Liver (tissue), 9 donors: ENCODE data around the gene CHD3. TPM values are rescaled to one million over a fixed set of nuclear protein-coding genes. Genes with fewer than 3 reads are reported as not detected.

ENCODE experiments used
- DNase-seq: peaks from one replicate; pipeline ENCODE4 v3.0.0-alpha.2; 2017; ENCODE audit warnings: low spot score
- H3K27ac ChIP-seq, 2 donors: one replicate each; pipeline ENCODE4 v1.7.0; 2013; ENCODE audit warnings: inconsistent platforms in 2 of 2, low read length in 2 of 2, control low read depth in 1 of 2, low read depth in 1 of 2, mild to moderate bottlenecking in 1 of 2
- H3K27me3 ChIP-seq, 4 donors: one replicate each; pipeline versions ENCODE4 v1.6.1 to v1.7.0; 2013; ENCODE audit warnings: low read length in 3 of 4, inconsistent platforms in 1 of 4, mild to moderate bottlenecking in 1 of 4, moderate library complexity in 1 of 4; ENCODE audit not compliant: control insufficient read depth in 4 of 4, insufficient read depth in 4 of 4
- H3K36me3 ChIP-seq, 4 donors: one replicate each; pipeline versions ENCODE4 v1.6.1 to v1.7.0; 2013; ENCODE audit warnings: low read length in 3 of 4, mild to moderate bottlenecking in 3 of 4, low read depth in 1 of 4, moderate library complexity in 1 of 4; ENCODE audit not compliant: control insufficient read depth in 4 of 4, insufficient read depth in 3 of 4
- H3K4me1 ChIP-seq, 4 donors: one replicate each; pipeline versions ENCODE4 v1.6.1 to v1.7.0; 2013; ENCODE audit warnings: low read length in 3 of 4, mild to moderate bottlenecking in 3 of 4, moderate library complexity in 1 of 4; ENCODE audit not compliant: control insufficient read depth in 4 of 4, insufficient read depth in 4 of 4
- H3K4me3 ChIP-seq, 3 donors: one replicate each; pipeline versions ENCODE4 v1.6.1 to v1.7.0; 2013; ENCODE audit warnings: low read length in 3 of 3, control low read depth in 1 of 3, low read depth in 1 of 3, mild to moderate bottlenecking in 1 of 3
- H3K9ac ChIP-seq, 2 donors: one replicate each; pipeline ENCODE4 v1.7.0; 2013; ENCODE audit warnings: low read length in 2 of 2, mild to moderate bottlenecking in 2 of 2, moderate library complexity in 2 of 2, control low read depth in 1 of 2, low read depth in 1 of 2
- H3K9me3 ChIP-seq, 4 donors: one replicate each; pipeline versions ENCODE4 v1.6.1 to v1.7.0; 2013; ENCODE audit warnings: low read length in 3 of 4; ENCODE audit not compliant: control insufficient read depth in 4 of 4
- EGR1 ChIP-seq, 2 donors: IDR thresholded peaks; 2 replicates each; pipeline ENCODE4 v1.6.1; 2016 to 2018; ENCODE audit warnings: antibody characterized with exemption in 2 of 2, low read depth in 2 of 2
- FOXA1 ChIP-seq: IDR thresholded peaks from 2 replicates; pipeline ENCODE4 v1.6.1; 2016; ENCODE audit warnings: antibody characterized with exemption
- FOXA2 ChIP-seq: IDR thresholded peaks from 2 replicates; pipeline ENCODE4 v1.6.1; 2016; ENCODE audit warnings: antibody characterized with exemption
- GABPA ChIP-seq, 2 donors: IDR thresholded peaks in 1 of 2; conservative IDR thresholded peaks in 1 of 2; 2 replicates each; pipeline ENCODE4 v1.6.1; 2016; ENCODE audit warnings: antibody characterized with exemption in 2 of 2, mild to moderate bottlenecking in 1 of 2, moderate library complexity in 1 of 2
- HNF4A ChIP-seq, 2 donors: conservative IDR thresholded peaks; 2 replicates each; pipeline ENCODE4 v1.6.1; 2016; ENCODE audit warnings: antibody characterized with exemption in 2 of 2, mild to moderate bottlenecking in 2 of 2
- HNF4G ChIP-seq: IDR thresholded peaks from 2 replicates; pipeline ENCODE4 v1.6.1; 2016; ENCODE audit warnings: antibody characterized with exemption
- JUND ChIP-seq, 2 donors: IDR thresholded peaks; 2 replicates each; pipeline ENCODE4 v1.6.1; 2016; ENCODE audit warnings: antibody characterized with exemption in 2 of 2
- MAX ChIP-seq: IDR thresholded peaks from 2 replicates; pipeline ENCODE4 v1.6.1; 2016; ENCODE audit warnings: antibody characterized with exemption
- NR2F2 ChIP-seq: IDR thresholded peaks from 2 replicates; pipeline ENCODE4 v1.6.1; 2016; ENCODE audit warnings: antibody characterized with exemption
- RAD21 ChIP-seq, 2 donors: IDR thresholded peaks; 2 replicates each; pipeline ENCODE4 v1.6.1; 2016; ENCODE audit warnings: antibody characterized with exemption in 2 of 2, mild to moderate bottlenecking in 2 of 2
- RXRA ChIP-seq, 2 donors: IDR thresholded peaks; 2 replicates each; pipeline ENCODE4 v1.6.1; 2017 to 2018; ENCODE audit warnings: antibody characterized with exemption in 2 of 2, mild to moderate bottlenecking in 1 of 2
- SP1 ChIP-seq: IDR thresholded peaks from 2 replicates; pipeline ENCODE4 v1.6.1; 2018; ENCODE audit warnings: antibody characterized with exemption, mild to moderate bottlenecking
- TAF1 ChIP-seq: conservative IDR thresholded peaks from 2 replicates; pipeline ENCODE4 v1.6.1; 2016; ENCODE audit warnings: antibody characterized with exemption, mild to moderate bottlenecking
- YY1 ChIP-seq: IDR thresholded peaks from 2 replicates; pipeline ENCODE4 v1.6.1; 2016; ENCODE audit warnings: antibody characterized with exemption, mild to moderate bottlenecking
- WGBS: extraction: QIAGEN DNeasy Blood & Tissue Kit; methylation state at CpG from one replicate; pipeline ENCODE4 v1.1.7; 2013; 5-methylcytosine and 5-hydroxymethylcytosine counted together
- polyA plus RNA-seq, 2 donors: library from polyadenylated mRNA; stranded (reverse) in 1 of 2; unstranded in 1 of 2; fragments of 200-250 nt in 1 of 2; fragments of >200 nt in 1 of 2; fragmentation: Nextera tagmentation in 1 of 2; extraction: Ambion mirVana in 1 of 2; gene quantifications; one replicate each; pipeline versions ENCODE4 v1.2.1 to v1.2.3, GENCODE V29; 2013 to 2015
- total RNA-seq, 2 donors: library from RNA; depleted of rRNA; stranded (reverse); fragments of >200 nt; gene quantifications; one replicate each; pipeline ENCODE4 v1.2.3, GENCODE V29; 2014
- TF ChIP-seq, protein P1 (sequence below): fragments of 150-350 bp; IDR thresholded peaks from 2 replicates; pipeline ENCODE4 v1.5.1; 2017; ENCODE audit warnings: improper control_type of control experiment, low read depth, low read length; ENCODE audit not compliant: missing input control
- TF ChIP-seq, protein P2 (sequence below): IDR thresholded peaks from 2 replicates; pipeline ENCODE4 v1.6.1; 2016; ENCODE audit warnings: antibody characterized with exemption
- TF ChIP-seq, protein P3 (sequence below): IDR thresholded peaks from 2 replicates; pipeline ENCODE4 v1.6.1; 2016; ENCODE audit warnings: antibody characterized with exemption
- donor health status: healthy.
- donor health status: healthy.
- donor health status: healthy.
- donor health status: healthy.
- donor health status: healthy.

The CHD3 gene
- total and polyA plus RNA-seq, 4 donors = 1.9 to 14.4 (median 7.2) TPM

GRCh38 chr17:7894226-7894625 lies 5.6 kb downstream of the CHD3 start (continued):
- TF ChIP-seq GABPA (IDR thresholded peaks at IDR 0.05 in 1 of 2, conservative IDR thresholded peaks at IDR 0.05 in 1 of 2) (no peak), NR2F2 (no peak), YY1 (no peak)

GRCh38 chr17:7894866-7895265 lies 6.3 kb downstream of the CHD3 start:
- peaks cover 0 to 16% (median 1%) of the 10 kb centered on the region in 4 donors for H3K36me3 ChIP-seq
- WGBS = 96% methylated on average over 8 of the region's 8 CpGs
- H3K4me3 ChIP-seq = no peak overlapping the region
- peak; percentile 13 for DNase-seq
- peaks cover 0 to 6% (median 3%) of the 10 kb centered on the region in 4 donors for H3K4me1 ChIP-seq
- H3K9me3 ChIP-seq = no peaks in the 10 kb centered on the region
- no peaks in the 10 kb centered on the region for H3K27me3 ChIP-seq
- TF ChIP-seq, protein P1, sequence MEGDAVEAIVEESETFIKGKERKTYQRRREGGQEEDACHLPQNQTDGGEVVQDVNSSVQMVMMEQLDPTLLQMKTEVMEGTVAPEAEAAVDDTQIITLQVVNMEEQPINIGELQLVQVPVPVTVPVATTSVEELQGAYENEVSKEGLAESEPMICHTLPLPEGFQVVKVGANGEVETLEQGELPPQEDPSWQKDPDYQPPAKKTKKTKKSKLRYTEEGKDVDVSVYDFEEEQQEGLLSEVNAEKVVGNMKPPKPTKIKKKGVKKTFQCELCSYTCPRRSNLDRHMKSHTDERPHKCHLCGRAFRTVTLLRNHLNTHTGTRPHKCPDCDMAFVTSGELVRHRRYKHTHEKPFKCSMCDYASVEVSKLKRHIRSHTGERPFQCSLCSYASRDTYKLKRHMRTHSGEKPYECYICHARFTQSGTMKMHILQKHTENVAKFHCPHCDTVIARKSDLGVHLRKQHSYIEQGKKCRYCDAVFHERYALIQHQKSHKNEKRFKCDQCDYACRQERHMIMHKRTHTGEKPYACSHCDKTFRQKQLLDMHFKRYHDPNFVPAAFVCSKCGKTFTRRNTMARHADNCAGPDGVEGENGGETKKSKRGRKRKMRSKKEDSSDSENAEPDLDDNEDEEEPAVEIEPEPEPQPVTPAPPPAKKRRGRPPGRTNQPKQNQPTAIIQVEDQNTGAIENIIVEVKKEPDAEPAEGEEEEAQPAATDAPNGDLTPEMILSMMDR = no peak
- TF ChIP-seq, protein P2, sequence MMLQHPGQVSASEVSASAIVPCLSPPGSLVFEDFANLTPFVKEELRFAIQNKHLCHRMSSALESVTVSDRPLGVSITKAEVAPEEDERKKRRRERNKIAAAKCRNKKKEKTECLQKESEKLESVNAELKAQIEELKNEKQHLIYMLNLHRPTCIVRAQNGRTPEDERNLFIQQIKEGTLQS = no peak
- no peak for TF ChIP-seq JUND (IDR thresholded peaks at IDR 0.05)
- no peak for TF ChIP-seq FOXA1
- no peak for TF ChIP-seq HNF4G
- TF ChIP-seq SP1 = no peak
- no peak for TF ChIP-seq NR2F2
- TF ChIP-seq TAF1 = no peak
- TF ChIP-seq FOXA2 = no peak
- TF ChIP-seq GABPA (IDR thresholded peaks at IDR 0.05 in 1 of 2, conservative IDR thresholded peaks at IDR 0.05 in 1 of 2) = no peak
- no peak for TF ChIP-seq EGR1 (IDR thresholded peaks at IDR 0.05; ENCODE audit: low read depth in 2 of 2)
- no peak for TF ChIP-seq RAD21 (IDR thresholded peaks at IDR 0.05)
- no peak for TF ChIP-seq MAX
- no peak for TF ChIP-seq HNF4A (conservative IDR thresholded peaks at IDR 0.05)
- TF ChIP-seq RXRA (IDR thresholded peaks at IDR 0.05) = no peak
- TF ChIP-seq, protein P3, sequence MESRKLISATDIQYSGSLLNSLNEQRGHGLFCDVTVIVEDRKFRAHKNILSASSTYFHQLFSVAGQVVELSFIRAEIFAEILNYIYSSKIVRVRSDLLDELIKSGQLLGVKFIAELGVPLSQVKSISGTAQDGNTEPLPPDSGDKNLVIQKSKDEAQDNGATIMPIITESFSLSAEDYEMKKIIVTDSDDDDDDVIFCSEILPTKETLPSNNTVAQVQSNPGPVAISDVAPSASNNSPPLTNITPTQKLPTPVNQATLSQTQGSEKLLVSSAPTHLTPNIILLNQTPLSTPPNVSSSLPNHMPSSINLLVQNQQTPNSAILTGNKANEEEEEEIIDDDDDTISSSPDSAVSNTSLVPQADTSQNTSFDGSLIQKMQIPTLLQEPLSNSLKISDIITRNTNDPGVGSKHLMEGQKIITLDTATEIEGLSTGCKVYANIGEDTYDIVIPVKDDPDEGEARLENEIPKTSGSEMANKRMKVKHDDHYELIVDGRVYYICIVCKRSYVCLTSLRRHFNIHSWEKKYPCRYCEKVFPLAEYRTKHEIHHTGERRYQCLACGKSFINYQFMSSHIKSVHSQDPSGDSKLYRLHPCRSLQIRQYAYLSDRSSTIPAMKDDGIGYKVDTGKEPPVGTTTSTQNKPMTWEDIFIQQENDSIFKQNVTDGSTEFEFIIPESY = no peak
- no peak for TF ChIP-seq YY1
- H3K27ac ChIP-seq = no peak overlapping the region
- no peak overlapping the region for H3K9ac ChIP-seq

DNA sequence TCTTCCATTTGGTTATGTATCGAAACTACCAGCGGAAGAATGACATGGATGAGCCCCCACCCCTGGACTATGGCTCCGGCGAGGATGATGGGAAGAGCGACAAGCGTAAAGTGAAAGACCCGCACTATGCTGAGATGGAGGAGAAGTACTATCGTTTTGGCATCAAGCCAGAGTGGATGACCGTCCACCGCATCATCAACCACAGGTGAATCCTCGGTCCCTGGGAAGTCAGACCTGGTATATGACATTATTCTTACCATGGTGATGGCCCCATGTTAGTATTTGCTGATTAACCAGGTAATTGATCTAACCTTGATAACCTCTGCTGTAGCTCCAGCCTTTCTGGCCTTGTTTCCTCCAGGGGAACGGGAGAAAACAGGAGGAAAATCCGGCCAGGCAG lies 8.5 kb downstream of the CHD3 start:
- TF ChIP-seq GABPA (IDR thresholded peaks at IDR 0.05 in 1 of 2, conservative IDR thresholded peaks at IDR 0.05 in 1 of 2) (no peak), RXRA (IDR thresholded peaks at IDR 0.05) (no peak), HNF4G (no peak), HNF4A (conservative IDR thresholded peaks at IDR 0.05) (no peak), NR2F2 (no peak), SP1 (no peak), YY1 (no peak), FOXA2 (no peak), MAX (no peak), JUND (IDR thresholded peaks at IDR 0.05) (no peak), EGR1 (IDR thresholded peaks at IDR 0.05; ENCODE audit: low read depth in 2 of 2) (no peak), TAF1 (no peak), RAD21 (IDR thresholded peaks at IDR 0.05) (no peak)
- TF ChIP-seq, protein P2 = no peak
- TF ChIP-seq, protein P3 = no peak
- no peak for DNase-seq
- H3K9ac ChIP-seq = no peak overlapping the region
- no peak overlapping the region for H3K4me3 ChIP-seq
- no peaks in the 10 kb centered on the region for H3K9me3 ChIP-seq
- H3K36me3 ChIP-seq = peaks cover 0 to 21% (median 1%) of the 10 kb centered on the region in 4 donors
- WGBS = 77% methylated on average over 13 of the region's 13 CpGs
- H3K27ac ChIP-seq = no peak overlapping the region
- no peaks in the 10 kb centered on the region for H3K27me3 ChIP-seq
- peaks cover 0 to 5% (median 2%) of the 10 kb centered on the region in 4 donors for H3K4me1 ChIP-seq
